GM18909 (cell line): ENCODE data around the gene TMPRSS3.

Experiments
- ATAC-seq: cut with Tn5 transposase; IDR thresholded peaks from one replicate; pipeline ENCODE4 v1.9.1; 2021; ENCODE audit warnings: mild to moderate bottlenecking; ENCODE audit not compliant: unreplicated experiment, poor library complexity

Gene TMPRSS3

GRCh38 chr21:42391297-42391696, 4.6 kb downstream of the TMPRSS3 start:
- ATAC-seq: no peak

- no peak for ATAC-seq
Observed at GRCh38 chr21:42390696-42391095, 5.2 kb downstream of the TMPRSS3 start.

DNA sequence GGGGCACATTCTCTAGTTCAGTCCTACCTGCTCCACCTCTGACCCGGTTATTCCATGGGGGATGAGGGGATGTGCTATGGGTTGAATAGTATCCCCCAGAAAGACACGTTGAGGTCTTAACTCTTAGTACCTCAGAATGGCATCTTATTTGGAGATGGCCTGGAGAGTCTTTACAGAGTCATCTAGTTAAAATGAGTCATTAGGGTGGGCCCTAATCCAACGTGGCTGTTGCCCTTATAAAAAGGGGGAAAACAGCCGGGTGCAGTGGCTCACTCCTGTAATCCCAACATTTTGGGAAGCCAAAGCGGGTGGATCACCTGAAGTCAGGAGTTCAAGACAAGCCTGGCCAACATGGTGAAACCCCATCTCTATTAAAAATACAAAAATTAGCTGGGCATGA, 5.7 kb downstream of the TMPRSS3 start:
- ATAC-seq: no peak

DNA sequence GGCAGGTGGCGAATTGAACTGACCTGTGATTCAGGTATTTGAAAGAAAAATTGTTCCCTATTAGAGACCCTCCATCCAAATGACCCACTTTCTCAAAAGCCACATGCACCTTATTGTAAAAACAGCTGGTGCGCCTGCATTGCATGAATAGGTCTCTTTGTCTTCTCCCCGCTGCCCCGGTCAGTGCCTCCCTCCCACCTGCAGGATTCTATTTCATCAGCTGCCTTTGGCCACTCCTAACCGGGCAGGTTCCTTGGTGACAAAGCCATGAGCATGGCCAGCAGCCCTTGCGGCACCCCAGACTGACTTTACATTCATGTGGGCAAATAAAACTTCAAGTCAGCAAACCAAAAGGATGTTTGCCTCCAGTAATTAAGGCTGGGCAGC, 6.4 kb downstream of the TMPRSS3 start:
- no peak for ATAC-seq

GRCh38 chr21:42388740-42389448, 7.0 kb downstream of the TMPRSS3 start:
- no peak for ATAC-seq

- ATAC-seq: no peak
Observed at GRCh38 chr21:42387843-42388340, 8.0 kb downstream of the TMPRSS3 start.

DNA sequence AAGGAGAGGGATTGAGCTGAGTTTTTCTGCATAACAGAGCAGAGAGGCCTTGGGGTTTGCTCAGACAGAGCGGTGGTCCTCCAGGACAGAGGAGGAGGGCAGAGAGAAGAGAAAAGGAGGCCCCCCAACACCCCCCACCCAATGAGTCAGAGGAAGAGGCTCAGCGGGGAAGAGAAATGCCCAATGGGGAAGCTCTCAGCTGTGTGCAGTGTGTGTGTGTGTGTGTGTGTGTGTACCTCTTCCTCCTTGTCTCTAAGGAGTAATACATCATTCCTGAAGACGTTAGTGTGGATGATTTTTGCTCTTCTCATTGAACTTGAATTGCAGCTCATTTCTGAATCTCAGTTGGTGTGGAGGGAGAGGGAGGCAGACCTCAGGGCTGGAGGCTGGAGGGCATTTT, 8.7 kb downstream of the TMPRSS3 start:
- no peak for ATAC-seq

GRCh38 chr21:42386034-42386591, 9.7 kb downstream of the TMPRSS3 start:
- no peak for ATAC-seq

GRCh38 chr21:42385619-42386018, 10.2 kb downstream of the TMPRSS3 start:
- ATAC-seq: no peak

GRCh38 chr21:42384989-42385388, 10.9 kb downstream of the TMPRSS3 start:
- no peak for ATAC-seq

GRCh38 chr21:42384156-42384945, 11.5 kb downstream of the TMPRSS3 start:
- ATAC-seq: no peak

DNA sequence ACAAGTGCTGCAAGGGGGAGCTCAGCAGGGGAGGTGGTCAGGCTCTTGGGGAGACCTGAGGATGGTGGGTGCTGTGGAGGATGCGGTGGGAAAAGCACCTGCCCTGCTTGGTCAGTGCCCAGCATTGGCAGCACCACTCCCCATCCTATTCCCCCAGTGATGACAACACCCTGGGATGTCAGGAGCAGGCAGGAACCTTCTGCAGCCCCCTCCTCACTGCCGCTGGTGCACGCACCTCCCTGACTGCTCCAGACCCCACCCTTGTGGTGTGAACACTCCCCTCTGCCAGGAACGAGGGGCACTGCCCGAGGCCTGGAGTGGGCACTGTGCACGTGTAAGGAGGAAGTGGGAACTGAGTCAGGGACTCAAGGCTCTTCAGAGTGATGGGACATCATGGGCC, 12.5 kb downstream of the TMPRSS3 start:
- no peak for ATAC-seq

DNA sequence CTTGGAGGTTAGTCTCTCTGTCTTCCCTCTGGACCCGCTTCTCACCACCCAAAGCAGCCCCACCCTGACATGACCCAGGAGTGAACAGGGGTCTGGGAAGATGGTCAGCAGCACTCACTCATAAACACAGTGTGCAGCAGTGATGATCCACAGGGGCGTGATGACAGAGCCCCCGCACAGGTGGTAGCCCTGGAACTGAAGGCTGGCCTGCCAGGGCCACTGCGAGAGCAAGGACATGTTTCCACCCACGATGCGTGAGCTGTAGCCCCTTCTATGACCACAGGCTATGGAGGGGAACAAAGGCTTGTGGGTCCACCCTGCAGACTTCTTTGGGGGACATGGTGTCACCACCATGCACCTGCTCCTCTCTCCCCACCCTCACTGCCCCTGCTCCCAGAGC, 12.9 kb downstream of the TMPRSS3 start:
- ATAC-seq: no peak

GRCh38 chr21:42381347-42381984, 14.4 kb downstream of the TMPRSS3 start:
- ATAC-seq: no peak

DNA sequence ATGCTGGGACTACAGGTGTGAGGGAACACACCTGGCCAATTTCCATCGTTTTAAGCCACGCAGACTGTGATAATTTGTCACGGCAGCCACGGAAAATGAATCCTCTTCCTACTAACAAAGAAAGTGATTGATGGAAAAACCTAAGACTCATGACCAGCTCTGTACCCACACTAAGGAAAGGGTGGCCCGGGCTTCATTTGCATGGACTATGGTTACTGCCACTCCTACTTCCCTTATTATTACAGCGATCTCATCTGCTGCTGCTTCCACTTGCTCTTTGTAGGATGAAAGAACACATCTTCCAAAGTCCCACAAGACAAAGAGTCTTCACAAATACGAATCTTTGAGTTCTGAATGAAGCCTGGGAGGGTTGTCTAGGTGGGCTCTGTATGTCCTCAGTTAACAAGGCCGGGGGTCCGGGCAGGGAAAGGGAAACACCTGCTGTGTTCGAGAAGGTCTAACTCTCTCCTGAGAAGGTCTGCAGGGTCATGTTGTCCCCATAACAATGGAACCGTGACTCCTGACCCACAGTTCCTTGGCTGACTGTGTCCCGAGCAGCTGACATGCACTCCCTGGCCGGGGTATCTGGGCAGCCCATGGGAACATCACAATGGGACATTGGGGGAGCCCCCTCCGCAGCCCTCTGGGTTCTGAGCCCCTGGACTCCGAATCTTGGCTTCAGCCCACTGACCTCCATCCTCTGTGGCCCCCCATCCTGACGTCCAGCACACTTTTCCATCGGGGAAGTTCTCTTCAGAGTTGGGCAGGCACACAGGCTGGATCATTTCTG, 16.2 kb downstream of the TMPRSS3 start:
- ATAC-seq: no peak

DNA sequence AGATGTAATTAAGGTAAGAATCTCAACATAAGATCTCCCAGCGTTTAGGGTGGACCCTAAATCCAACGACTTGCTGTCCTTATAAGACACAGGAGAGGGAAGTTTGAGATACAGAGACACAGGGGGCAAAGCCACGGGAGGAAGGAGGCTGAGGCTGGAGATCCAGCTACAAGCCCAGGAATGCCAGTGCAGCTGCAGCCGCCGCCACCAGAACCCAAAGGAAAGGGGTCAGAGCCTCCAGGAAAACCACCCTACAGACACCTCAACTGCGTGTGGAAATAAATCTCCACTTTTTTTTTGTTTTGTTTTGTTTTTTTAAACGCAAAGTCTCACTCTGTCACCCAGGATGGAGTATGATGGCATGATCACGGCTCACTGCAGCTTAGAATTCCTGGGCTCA, 17.4 kb downstream of the TMPRSS3 start:
- ATAC-seq: no peak

DNA sequence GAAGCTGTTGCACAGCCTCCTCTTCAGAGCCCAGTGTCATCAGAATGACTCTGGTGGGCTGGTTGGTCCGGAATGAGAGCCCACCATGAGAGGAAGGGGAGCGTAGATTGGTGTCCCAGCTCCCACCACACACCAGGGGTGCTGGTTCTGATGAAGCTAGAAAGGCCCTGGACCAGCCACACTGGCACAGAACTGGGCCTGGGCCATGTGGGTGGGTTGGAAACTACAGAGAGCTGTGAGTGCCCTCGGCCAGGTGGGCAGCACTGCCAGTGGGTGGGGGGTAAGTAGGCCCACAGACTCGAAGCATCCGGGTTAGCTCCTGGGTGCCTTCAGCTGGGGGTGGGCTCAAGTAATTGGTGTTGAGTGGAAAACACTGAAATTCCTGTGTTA, 17.9 kb downstream of the TMPRSS3 start:
- ATAC-seq: no peak

- no peak for ATAC-seq
Observed at GRCh38 chr21:42377211-42377950, 18.5 kb downstream of the TMPRSS3 start.

DNA sequence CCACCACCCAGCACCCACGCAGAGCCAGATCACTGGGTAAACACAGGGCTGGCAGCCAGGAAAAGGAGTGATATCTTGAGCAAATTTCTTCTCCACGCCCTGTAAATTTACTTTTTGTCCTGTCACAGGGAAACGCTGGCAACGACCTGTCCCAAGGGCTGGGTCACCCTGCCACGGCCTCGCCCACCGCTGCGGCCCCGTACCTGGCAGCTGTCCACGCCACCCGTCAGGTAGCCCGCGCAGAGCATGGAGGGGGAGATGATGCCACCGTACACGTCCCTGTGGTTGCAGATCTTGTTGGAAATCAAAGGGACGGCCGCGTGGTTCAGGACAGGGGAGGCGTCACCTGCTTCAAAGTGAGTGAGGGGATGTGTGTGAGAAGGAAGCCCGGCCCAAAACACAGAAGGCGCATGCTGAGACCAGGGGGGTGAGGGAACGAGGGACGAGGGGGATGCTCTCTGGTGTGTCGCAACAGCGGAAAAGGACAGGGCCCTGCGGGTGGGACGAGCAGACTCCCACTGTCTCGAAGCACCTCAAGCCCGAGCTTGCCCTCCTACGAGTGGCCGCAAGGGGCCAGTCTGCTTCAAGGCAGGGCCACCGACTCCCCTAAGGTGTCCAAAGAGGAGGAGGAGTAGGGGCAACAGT, 19.4 kb downstream of the TMPRSS3 start:
- no peak for ATAC-seq
